ENCODE results near the gene RAB18.

DNA sequence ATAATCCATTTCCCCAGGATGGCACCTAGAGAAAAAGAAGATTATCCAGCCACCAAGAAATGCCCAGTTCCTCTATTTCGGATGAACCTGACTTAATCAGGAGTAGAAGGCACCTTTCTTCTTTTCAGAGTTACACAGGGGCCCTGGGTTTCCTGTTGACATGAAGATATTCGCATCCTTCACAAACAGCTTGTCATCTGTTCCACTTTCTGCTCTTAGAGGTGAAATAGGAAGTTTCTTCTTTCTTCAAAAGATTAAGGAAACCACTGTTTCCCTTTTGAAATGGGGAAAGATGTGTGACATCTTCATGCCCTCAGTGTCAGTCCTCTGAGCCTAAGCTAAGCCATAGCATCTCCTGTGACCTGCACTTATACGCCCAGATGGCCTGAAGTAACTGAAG is 39.1 kb upstream of the RAB18 start:
- TF ChIP-seq EZH2 (IDR thresholded peaks at IDR 0.05; ENCODE audit: borderline replicate concordance, low read length), result no peak
- TF ChIP-seq, protein P1, sequence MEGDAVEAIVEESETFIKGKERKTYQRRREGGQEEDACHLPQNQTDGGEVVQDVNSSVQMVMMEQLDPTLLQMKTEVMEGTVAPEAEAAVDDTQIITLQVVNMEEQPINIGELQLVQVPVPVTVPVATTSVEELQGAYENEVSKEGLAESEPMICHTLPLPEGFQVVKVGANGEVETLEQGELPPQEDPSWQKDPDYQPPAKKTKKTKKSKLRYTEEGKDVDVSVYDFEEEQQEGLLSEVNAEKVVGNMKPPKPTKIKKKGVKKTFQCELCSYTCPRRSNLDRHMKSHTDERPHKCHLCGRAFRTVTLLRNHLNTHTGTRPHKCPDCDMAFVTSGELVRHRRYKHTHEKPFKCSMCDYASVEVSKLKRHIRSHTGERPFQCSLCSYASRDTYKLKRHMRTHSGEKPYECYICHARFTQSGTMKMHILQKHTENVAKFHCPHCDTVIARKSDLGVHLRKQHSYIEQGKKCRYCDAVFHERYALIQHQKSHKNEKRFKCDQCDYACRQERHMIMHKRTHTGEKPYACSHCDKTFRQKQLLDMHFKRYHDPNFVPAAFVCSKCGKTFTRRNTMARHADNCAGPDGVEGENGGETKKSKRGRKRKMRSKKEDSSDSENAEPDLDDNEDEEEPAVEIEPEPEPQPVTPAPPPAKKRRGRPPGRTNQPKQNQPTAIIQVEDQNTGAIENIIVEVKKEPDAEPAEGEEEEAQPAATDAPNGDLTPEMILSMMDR (conservative IDR thresholded peaks at IDR 0.05 in 1 of 2, IDR thresholded peaks at IDR 0.05 in 1 of 2; ENCODE audit: extremely low read depth in 1 of 2, insufficient read depth in 1 of 2, low read depth in 1 of 2, low read length in 2 of 2), result no peak
